Measurements from ENCODE around the gene FLNC.

FLNC gene

GRCh38 chr7:128859232-128860157 is 29.3 kb downstream of the FLNC start:
- Histone ChIP-seq H3K9me2 (replicated peaks; ENCODE audit: insufficient read depth, low read length) (no peaks in the 10 kb centered on the region), H3K27me3 (ENCODE audit: low read length) (no peaks in the 10 kb centered on the region), H3K36me3 (ENCODE audit: low read length) (no peaks in the 10 kb centered on the region), H3K4me2 (ENCODE audit: low read depth, low read length, poor library complexity, severe bottlenecking) (no peak overlapping the region), H3K4me3 (ENCODE audit: insufficient read depth, low read length, poor library complexity, severe bottlenecking) (no peak overlapping the region), H4K20me1 (ENCODE audit: low read depth, low read length) (no peaks in the 10 kb centered on the region), H3K79me2 (ENCODE audit: insufficient read depth, low read length) (peaks cover 14% of the 10 kb centered on the region), H2AFZ (ENCODE audit: low read depth, low read length, severe bottlenecking) (no peak overlapping the region), H3K9ac (ENCODE audit: low read length) (no peak overlapping the region), H3K27ac (ENCODE audit: low read depth, low read length) (no peak overlapping the region), H3F3A (ENCODE audit: insufficient read depth) (no peaks in the 10 kb centered on the region), H3K9me3 (ENCODE audit: insufficient read depth, low read length) (no peaks in the 10 kb centered on the region)
- TF ChIP-seq, protein P1, sequence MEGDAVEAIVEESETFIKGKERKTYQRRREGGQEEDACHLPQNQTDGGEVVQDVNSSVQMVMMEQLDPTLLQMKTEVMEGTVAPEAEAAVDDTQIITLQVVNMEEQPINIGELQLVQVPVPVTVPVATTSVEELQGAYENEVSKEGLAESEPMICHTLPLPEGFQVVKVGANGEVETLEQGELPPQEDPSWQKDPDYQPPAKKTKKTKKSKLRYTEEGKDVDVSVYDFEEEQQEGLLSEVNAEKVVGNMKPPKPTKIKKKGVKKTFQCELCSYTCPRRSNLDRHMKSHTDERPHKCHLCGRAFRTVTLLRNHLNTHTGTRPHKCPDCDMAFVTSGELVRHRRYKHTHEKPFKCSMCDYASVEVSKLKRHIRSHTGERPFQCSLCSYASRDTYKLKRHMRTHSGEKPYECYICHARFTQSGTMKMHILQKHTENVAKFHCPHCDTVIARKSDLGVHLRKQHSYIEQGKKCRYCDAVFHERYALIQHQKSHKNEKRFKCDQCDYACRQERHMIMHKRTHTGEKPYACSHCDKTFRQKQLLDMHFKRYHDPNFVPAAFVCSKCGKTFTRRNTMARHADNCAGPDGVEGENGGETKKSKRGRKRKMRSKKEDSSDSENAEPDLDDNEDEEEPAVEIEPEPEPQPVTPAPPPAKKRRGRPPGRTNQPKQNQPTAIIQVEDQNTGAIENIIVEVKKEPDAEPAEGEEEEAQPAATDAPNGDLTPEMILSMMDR (IDR thresholded peaks at IDR 0.05; ENCODE audit: insufficient read depth, low read length, poor library complexity, severe bottlenecking), result no peak
- no peak for TF ChIP-seq EZH2phosphoT487 (conservative IDR thresholded peaks at IDR 0.05; ENCODE audit: low read length)

DNA sequence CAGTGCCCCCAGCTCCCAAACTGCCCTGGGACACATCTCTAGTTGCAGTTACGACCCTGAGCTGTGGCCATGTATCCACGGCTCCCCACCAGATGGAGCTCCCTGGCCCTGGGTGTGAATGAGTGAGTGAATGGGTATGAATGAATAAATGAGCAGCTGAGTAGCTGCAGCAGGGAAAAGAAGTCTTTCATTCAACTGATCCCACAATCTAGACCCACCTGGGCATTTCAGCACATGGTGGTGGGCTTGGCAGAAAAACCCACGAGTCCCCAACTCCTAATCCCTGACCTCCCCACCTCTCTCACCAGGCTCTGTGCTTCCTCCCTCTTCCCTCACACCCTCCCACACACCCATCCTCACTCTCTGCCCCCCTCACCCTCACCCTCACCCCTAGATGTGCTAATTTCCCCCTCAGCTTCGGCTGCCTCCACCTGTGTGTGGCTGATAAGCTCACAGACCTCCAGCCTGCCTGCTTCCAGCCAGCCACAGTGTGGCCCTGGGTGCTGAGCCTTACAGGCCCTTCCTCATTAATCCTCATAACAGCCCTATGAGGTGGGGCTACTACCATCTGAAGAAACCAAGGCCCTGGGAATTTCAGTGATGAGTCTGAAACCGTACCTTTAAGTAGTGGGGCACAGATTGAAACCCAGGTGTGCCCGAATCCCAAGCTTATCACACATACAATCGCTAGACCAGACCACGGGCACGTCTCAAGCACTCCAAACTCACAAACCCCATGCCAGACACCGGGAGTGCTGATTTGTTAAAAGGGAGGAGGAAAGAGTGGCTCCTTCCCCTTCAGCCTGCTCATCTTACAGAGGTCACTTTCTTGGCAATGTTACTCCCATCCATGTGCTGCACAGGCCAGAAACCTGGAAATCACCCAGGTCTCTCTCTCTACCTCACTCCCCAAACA is 30.2 kb downstream of the FLNC start:
- Histone ChIP-seq H3K27ac (ENCODE audit: low read depth, low read length) (no peak overlapping the region), H2AFZ (ENCODE audit: low read depth, low read length, severe bottlenecking) (no peak overlapping the region), H3K27me3 (ENCODE audit: low read length) (no peaks in the 10 kb centered on the region)

GRCh38 chr7:128861957-128862570 is 31.9 kb downstream of the FLNC start:
- Histone ChIP-seq H3K27ac (ENCODE audit: low read depth, low read length) (no peak overlapping the region), H2AFZ (ENCODE audit: low read depth, low read length, severe bottlenecking) (peak overlapping the region; percentile 95), H4K20me1 (ENCODE audit: low read depth, low read length) (no peaks in the 10 kb centered on the region), H3K79me2 (ENCODE audit: insufficient read depth, low read length) (peaks cover 14% of the 10 kb centered on the region), H3K4me2 (ENCODE audit: low read depth, low read length, poor library complexity, severe bottlenecking) (peak overlapping the region; percentile 80), H3F3A (ENCODE audit: insufficient read depth) (no peaks in the 10 kb centered on the region), H3K9me2 (replicated peaks; ENCODE audit: insufficient read depth, low read length) (no peaks in the 10 kb centered on the region), H3K36me3 (ENCODE audit: low read length) (no peaks in the 10 kb centered on the region), H3K9me3 (ENCODE audit: insufficient read depth, low read length) (no peaks in the 10 kb centered on the region), H3K4me3 (ENCODE audit: insufficient read depth, low read length, poor library complexity, severe bottlenecking) (peak overlapping the region; percentile 48), H3K27me3 (ENCODE audit: low read length) (no peaks in the 10 kb centered on the region), H3K9ac (ENCODE audit: low read length) (peak overlapping the region; percentile 86)
- no peak for TF ChIP-seq EZH2phosphoT487 (conservative IDR thresholded peaks at IDR 0.05; ENCODE audit: low read length)

More for the DNA sequence above, 30.2 kb downstream of the FLNC start:
- no peak overlapping the region for H3K9ac ChIP-seq (ENCODE audit: low read length)
- no peaks in the 10 kb centered on the region for H3K9me2 ChIP-seq (replicated peaks; ENCODE audit: insufficient read depth, low read length)
- H3K9me3 ChIP-seq (ENCODE audit: insufficient read depth, low read length), result no peaks in the 10 kb centered on the region
- no peak overlapping the region for H3K4me2 ChIP-seq (ENCODE audit: low read depth, low read length, poor library complexity, severe bottlenecking)
- no peaks in the 10 kb centered on the region for H3F3A ChIP-seq (ENCODE audit: insufficient read depth)
- TF ChIP-seq, protein P1 (IDR thresholded peaks at IDR 0.05; ENCODE audit: insufficient read depth, low read length, poor library complexity, severe bottlenecking), result no peak
- TF ChIP-seq EZH2phosphoT487 (conservative IDR thresholded peaks at IDR 0.05; ENCODE audit: low read length), result no peak
- no peaks in the 10 kb centered on the region for H3K36me3 ChIP-seq (ENCODE audit: low read length)
- H3K79me2 ChIP-seq (ENCODE audit: insufficient read depth, low read length), result peaks cover 14% of the 10 kb centered on the region
- no peak overlapping the region for H3K4me3 ChIP-seq (ENCODE audit: insufficient read depth, low read length, poor library complexity, severe bottlenecking)
- no peaks in the 10 kb centered on the region for H4K20me1 ChIP-seq (ENCODE audit: low read depth, low read length)

Data from SU-DHL-6 (cell line).